ENCODE results near the gene SLC41A3. TPM values are rescaled to one million over a fixed set of nuclear protein-coding genes. Genes with fewer than 3 reads are reported as not detected.
"Not testable (repeated sequence)": the region's sequence is repeated elsewhere in the genome, so short reads cannot be mapped to it uniquely, and the experiment has no call there.

The SLC41A3 gene
- total RNA-seq, 1 donor from 2014 or later, result 45.7 TPM

- no peak for DNase-seq (ENCODE audit: extremely low read depth, low read depth, low spot score)
Observed at GRCh38 chr3:126013751-126014156, 70.2 kb downstream of the SLC41A3 start.

- no peak for DNase-seq (ENCODE audit: extremely low read depth, low read depth, low spot score)
Observed at GRCh38 chr3:126009181-126009580, 74.7 kb downstream of the SLC41A3 start.

GRCh38 chr3:126008219-126008618 is 75.7 kb downstream of the SLC41A3 start:
- no peak for DNase-seq (ENCODE audit: extremely low read depth, low read depth, low spot score)

- DNase-seq (ENCODE audit: extremely low read depth, low read depth, low spot score), result no peak
Observed at GRCh38 chr3:126005951-126006350, 78.0 kb downstream of the SLC41A3 start.

GRCh38 chr3:126004692-126005091 is 79.2 kb downstream of the SLC41A3 start:
- DNase-seq (ENCODE audit: extremely low read depth, low read depth, low spot score), result no peak

- no peak for DNase-seq (ENCODE audit: extremely low read depth, low read depth, low spot score)
Observed at GRCh38 chr3:126004217-126004616, 79.7 kb downstream of the SLC41A3 start.

GRCh38 chr3:126003447-126004190 is 80.3 kb downstream of the SLC41A3 start:
- DNase-seq (ENCODE audit: extremely low read depth, low read depth, low spot score), result no peak

GRCh38 chr3:126002189-126002588 is 81.7 kb downstream of the SLC41A3 start:
- no peak for DNase-seq (ENCODE audit: extremely low read depth, low read depth, low spot score)

- not testable (repeated sequence) for DNase-seq (ENCODE audit: extremely low read depth, low read depth, low spot score)
Observed at GRCh38 chr3:125996751-125997150, 87.2 kb downstream of the SLC41A3 start.

- peak; percentile 20 for DNase-seq (ENCODE audit: extremely low read depth, low read depth, low spot score)
Observed at GRCh38 chr3:125990253-125990970, 93.5 kb downstream of the SLC41A3 start.

- not testable (repeated sequence) for DNase-seq (ENCODE audit: extremely low read depth, low read depth, low spot score)
Observed at GRCh38 chr3:125984951-125985350, 99.0 kb downstream of the SLC41A3 start.

- not testable (repeated sequence) for DNase-seq (ENCODE audit: extremely low read depth, low read depth, low spot score)
Observed at GRCh38 chr3:125977104-125977503, 106.8 kb downstream of the SLC41A3 start.

GRCh38 chr3:125976003-125976390 is 107.9 kb downstream of the SLC41A3 start:
- DNase-seq (ENCODE audit: extremely low read depth, low read depth, low spot score), result not testable (repeated sequence)

GRCh38 chr3:125975245-125976002 is 108.5 kb downstream of the SLC41A3 start:
- not testable (repeated sequence) for DNase-seq (ENCODE audit: extremely low read depth, low read depth, low spot score)

GRCh38 chr3:125971997-125972944 is 111.7 kb downstream of the SLC41A3 start:
- DNase-seq (ENCODE audit: extremely low read depth, low read depth, low spot score), result not testable (repeated sequence)

- DNase-seq (ENCODE audit: extremely low read depth, low read depth, low spot score), result not testable (repeated sequence)
Observed at GRCh38 chr3:125968701-125969592, 115.0 kb downstream of the SLC41A3 start, which contains the start of gene ROPN1B. ROPN1B (plus strand) TSS chr3:125969178; CDS start chr3:125972055, 2,877 bp downstream.

- DNase-seq (ENCODE audit: extremely low read depth, low read depth, low spot score), result not testable (repeated sequence)
Observed at GRCh38 chr3:125968121-125968520, 115.8 kb downstream of the SLC41A3 start.

- no peak for DNase-seq (ENCODE audit: extremely low read depth, low read depth, low spot score)
Observed at GRCh38 chr3:125967156-125967555, 116.8 kb downstream of the SLC41A3 start.

GRCh38 chr3:125965505-125965904 is 118.4 kb downstream of the SLC41A3 start:
- DNase-seq (ENCODE audit: extremely low read depth, low read depth, low spot score), result no peak

All from glomerular endothelial cell (primary cell).